MM.1S (cell line): Measurements from ENCODE around the gene NGEF.

ENCODE experiments used
- CTCF ChIP-seq: fragments of 300-600 bp; sonication (generic); IDR thresholded peaks from 2 replicates; pipeline ENCODE4 v1.5.1; 2016; ENCODE audit warnings: antibody characterized with exemption, low read length, mixed read lengths
- EZH2 ChIP-seq: fragments of 300-600 bp; sonication (generic); optimal IDR thresholded peaks from 2 replicates; pipeline ENCODE3; 2017; ENCODE audit warnings: low read depth, mild to moderate bottlenecking, antibody characterized with exemption, low read length, mixed read lengths
- EZH2phosphoT487 ChIP-seq: fragments of 300-600 bp; sonication (generic); IDR thresholded peaks from 2 replicates; pipeline ENCODE4 v1.6.1; 2018; ENCODE audit warnings: antibody characterized with exemption, low read length

DNA sequence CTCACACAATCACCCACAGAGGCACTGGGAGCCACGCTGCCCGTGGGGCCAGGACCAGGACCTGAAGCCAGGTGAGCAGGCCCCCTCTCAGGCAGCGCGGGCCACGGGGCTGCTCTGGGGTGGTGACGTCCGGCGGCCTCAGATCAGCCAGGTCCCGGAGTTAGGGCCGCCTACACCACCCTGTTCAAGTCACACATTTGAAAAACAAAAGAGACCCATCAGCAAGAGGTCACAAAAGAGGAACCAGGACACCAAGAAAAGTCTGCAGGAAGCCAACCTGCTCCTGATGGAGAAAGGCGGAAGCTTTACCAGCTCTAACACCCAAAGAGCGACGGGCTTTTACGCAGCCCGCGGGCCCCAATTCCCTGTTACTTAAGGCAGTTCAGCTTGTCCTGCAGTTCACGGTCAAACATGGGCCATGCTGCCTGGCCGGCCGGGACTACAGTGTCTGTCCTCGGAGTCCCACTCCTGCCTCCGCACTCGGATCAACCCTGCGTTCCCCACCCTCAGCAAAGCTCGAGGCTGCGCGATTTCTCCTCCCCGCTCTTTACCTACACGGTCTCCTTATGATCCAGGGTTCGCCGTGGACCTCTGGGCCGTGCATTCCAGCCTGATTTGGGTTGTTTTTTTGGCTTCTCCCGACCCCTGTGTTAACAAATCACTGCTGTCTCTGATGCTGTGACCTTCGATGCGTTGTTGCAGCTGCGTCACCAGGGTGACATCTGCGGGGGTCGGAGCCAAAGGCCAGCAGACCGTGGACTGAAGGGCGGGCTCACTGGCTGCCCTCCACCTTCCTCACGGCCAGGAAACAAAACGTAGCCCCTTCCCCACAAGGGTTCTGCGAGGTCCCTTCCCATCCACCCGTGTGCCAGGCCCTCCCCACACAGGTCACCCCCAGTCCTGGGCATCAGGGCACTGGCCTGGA is 112.0 kb downstream of the NGEF start:
- no peak for TF ChIP-seq CTCF
- TF ChIP-seq EZH2phosphoT487, result no peak
- no peak for TF ChIP-seq EZH2
